ENCODE measurements around the gene BCL2.

DNA sequence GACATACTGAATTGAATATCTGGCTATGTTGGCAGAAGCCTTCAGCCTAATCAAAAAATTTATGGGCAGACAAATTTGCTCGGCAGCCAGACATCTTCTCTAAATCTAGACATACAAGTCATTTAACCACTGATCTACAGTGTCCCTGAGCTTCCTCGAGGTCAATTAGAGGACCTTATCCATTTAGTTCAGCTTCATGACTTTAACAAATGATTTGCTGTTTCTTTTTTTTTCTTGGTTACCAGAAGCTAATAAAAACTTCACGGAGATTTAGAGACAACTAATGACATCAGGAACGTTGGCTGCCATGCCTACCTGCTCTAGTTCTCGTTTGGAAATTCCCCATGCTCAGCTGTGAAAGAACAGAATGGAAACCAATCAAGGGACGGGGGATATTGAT is 223.8 kb downstream of the BCL2 start:
- TF ChIP-seq POLR2AphosphoS5 (IDR thresholded peaks at IDR 0.05; ENCODE audit: low read depth, low read length): no peak
- no peak for TF ChIP-seq POLR2A (IDR thresholded peaks at IDR 0.05; ENCODE audit: low read depth, low read length)
- TF ChIP-seq TAF1 (IDR thresholded peaks at IDR 0.05; ENCODE audit: borderline replicate concordance, low read depth, low read length): no peak

All from GM12892 (cell line).